Lower leg skin (tissue), 3 donors: Measurements from ENCODE around the gene PPIB.

Source experiments
- POLR2A ChIP-seq, 2 donors: fragments of 450-650 bp; IDR thresholded peaks; one replicate each; pipeline ENCODE4 v1.6.1; 2016 to 2017; ENCODE audit warnings: antibody characterized with exemption in 2 of 2, mild to moderate bottlenecking in 1 of 2, moderate library complexity in 1 of 2
- TF ChIP-seq, protein P1 (sequence below), 3 donors: fragments of 450-650 bp; IDR thresholded peaks; one replicate each; pipeline ENCODE4 v1.5.1; 2016; ENCODE audit warnings: antibody characterized with exemption in 3 of 3, mild to moderate bottlenecking in 3 of 3, moderate library complexity in 2 of 3

DNA sequence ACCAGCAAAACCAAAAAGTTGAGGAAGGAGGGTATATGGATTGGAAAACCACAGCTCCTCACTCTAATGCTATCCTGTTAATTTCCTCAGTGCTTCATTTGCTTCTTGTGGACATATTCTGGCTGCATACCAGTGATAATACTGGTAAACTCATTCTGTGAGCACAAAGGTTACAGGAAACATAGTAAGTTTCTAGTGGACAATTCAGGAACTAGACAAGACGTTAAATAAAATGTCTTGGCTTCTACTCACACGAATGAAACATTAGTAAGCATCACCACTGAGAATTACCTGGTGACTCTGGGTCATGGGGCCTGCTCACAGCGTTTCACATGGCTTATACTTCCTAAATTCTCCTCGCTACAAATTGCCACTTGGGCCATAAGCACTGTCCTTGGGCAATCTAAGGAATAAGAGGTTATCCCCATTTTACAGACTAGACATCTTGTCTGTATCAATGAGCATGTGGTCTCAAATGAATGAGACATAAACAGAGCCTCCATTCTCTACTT, 20.1 kb upstream of the PPIB start:
- TF ChIP-seq, protein P1, sequence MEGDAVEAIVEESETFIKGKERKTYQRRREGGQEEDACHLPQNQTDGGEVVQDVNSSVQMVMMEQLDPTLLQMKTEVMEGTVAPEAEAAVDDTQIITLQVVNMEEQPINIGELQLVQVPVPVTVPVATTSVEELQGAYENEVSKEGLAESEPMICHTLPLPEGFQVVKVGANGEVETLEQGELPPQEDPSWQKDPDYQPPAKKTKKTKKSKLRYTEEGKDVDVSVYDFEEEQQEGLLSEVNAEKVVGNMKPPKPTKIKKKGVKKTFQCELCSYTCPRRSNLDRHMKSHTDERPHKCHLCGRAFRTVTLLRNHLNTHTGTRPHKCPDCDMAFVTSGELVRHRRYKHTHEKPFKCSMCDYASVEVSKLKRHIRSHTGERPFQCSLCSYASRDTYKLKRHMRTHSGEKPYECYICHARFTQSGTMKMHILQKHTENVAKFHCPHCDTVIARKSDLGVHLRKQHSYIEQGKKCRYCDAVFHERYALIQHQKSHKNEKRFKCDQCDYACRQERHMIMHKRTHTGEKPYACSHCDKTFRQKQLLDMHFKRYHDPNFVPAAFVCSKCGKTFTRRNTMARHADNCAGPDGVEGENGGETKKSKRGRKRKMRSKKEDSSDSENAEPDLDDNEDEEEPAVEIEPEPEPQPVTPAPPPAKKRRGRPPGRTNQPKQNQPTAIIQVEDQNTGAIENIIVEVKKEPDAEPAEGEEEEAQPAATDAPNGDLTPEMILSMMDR (IDR thresholded peaks at IDR 0.05): no peak
- no peak for TF ChIP-seq POLR2A (IDR thresholded peaks at IDR 0.05)
